ENCODE data around the gene SEPSECS.

The SEPSECS gene

DNA sequence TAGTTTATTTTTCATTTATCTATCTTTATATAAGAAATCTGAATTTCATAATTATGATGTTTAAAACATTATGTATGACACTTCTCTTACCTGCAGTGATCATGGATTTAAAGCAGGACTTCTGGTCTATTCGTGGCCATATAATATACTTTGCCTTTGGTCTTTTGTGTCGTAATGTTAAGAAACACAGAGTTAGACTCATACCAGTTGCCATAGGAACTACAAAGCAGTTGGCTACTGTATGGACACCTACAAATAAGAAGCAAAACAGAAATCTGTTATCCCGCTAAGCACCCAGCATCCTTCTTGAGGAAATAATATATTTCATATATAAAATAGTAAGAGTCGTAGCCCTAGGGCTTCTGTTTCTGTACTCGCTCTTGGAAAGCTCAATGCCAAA is 4.3 kb downstream of the SEPSECS start:
- DNase-seq (ENCODE audit: low read depth): no peak

DNA sequence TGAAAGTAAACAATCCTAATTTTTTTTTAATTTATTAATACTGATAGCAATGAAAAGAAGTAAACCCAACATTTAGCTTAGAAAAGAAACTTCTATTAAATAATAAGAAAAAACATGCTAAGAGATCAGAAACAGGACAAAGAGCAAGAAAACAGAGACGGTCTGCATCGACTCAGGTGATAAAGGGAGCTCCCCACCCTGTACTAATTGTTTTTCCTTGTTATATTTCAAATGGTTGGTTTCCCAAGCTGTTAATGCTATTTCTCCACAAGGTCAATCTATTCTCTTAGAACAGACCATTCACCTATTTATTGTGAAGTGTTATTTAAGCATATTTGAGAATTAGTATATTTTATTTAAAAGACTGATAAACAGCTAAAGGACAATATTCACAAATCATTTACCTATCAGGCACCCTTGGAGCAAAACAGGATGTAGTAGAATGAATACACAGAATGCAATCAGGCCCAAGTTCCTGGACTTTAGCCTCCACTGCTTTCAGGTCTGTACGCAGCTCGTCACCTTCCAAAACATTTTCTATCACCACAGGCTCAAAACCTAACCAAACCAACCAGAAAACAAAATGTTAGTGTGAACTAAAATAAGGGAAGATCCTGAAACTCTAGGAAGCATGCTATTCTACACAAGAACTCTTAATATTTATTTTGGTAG is 5.5 kb downstream of the SEPSECS start:
- DNase-seq (ENCODE audit: low read depth): no peak

DNA sequence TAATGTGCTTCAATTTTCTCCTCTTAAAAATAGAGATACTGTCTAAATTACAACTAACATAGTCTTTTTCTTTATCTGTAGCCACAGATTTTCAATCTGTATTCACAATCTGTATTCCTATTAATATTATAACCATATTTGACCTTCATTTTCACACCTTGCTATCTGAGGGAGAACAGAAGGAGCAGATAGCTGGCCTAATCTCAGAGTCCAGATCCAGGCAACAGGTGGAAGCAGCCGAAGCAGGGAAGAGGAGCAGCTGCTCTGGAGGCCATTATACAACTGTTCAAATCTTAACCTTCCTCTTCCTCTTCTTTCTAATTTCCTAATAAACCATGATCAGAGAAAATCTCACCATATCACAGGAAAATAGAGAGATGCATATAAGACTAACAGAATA is 14.2 kb downstream of the SEPSECS start:
- DNase-seq (ENCODE audit: low read depth): no peak

DNA sequence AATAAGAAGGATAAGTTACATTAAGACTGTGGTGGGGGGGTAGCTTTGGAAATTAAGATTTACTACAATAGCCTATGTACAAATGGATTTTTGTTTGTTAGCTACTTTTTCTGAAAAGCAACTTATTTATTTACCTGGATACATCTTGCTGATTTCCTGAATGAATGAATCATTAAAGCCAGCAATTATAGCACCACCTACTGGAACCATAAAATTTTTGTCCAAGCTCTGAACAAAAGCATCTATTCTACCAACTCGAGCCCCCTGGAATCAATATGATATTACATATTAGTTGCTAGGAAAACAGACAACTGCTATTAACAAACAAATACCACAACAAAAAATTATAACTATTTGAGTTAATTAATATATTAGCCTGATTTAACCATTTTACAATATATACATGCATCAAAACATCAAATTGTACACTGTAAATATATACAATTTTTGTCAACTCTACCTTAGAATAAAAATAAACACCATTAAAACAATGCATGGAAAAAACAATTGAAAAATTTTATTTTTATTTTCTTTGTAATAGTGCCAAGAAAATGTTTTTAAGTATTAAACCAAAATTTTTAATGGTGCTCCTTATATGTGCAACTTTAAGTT is 15.3 kb downstream of the SEPSECS start:
- no peak for DNase-seq (ENCODE audit: low read depth)

DNA sequence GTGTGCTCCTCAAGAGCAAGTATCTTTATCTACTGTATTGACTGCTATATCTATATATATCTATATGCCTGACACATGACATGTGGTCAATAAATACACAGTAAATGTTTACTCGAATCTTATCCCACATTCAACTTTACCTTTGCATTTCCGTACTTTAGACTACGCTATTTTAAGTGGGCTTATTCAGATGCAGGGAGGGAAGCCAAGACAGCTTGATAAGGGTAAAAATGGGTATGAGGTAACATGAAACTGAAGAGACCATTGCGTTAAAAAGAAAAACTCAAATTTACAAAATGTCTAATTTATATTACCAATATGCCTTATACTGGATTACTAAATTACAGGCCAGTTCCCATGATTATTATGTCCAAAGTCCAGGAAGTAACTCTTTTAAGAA is 17.8 kb downstream of the SEPSECS start:
- no peak for DNase-seq (ENCODE audit: low read depth)

DNA sequence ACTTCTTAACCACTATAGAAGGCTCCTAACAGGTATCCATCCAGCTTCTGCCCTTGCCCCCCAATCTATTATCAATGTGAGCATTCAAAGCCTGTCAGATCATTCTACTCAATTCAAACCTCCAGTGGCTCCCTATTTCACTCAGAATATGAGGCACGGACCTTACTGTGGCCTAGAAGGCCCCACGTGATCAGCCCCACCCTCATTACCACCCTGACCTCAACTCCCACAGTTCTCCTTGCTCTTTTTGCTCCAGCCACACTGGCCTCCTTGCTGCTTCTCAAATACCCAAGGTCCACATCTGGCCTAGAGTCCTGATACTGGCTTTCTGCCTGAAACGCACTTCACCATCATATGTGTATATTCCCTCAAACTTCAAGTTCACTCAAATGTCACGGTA is 18.7 kb downstream of the SEPSECS start:
- DNase-seq (ENCODE audit: low read depth): no peak

DNA sequence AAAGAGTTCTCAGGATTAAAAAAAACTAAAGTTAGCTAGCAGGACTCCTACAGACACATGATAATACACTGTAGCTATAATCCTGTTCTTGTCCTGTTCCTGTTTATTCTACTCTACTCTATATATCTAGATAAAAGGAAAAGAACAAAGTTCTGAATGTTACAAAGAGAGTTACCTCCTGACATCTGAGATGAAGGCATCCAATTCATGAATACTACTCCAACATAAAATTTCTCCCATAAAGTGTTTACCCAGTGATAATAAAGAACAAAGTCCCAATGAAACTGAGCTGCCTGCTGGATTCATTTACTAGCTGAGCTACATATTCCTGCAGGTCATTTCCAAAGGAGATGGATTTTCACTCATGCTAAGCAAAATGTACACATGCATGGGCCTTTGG is 27.1 kb downstream of the SEPSECS start:
- DNase-seq (ENCODE audit: low read depth): no peak

DNA sequence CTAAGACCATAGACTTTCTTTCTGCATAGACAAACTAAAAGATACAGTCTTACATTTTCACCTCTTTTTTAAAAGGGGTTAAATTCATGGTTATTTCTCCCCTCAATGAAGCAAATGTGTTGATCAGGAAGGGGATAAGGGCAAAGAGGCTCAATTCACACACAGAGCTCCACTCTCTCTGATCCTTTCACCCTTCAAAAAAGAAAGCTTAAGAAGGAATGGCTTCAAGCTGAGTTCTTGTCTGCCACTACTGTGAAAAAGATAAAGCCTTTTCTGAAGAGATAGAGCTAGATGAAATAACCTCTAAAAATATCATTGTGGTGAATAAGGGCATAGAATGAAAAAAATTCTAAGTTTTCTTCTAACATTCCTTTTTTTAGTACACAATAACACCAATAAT is 28.3 kb downstream of the SEPSECS start:
- DNase-seq (ENCODE audit: low read depth): no peak

DNA sequence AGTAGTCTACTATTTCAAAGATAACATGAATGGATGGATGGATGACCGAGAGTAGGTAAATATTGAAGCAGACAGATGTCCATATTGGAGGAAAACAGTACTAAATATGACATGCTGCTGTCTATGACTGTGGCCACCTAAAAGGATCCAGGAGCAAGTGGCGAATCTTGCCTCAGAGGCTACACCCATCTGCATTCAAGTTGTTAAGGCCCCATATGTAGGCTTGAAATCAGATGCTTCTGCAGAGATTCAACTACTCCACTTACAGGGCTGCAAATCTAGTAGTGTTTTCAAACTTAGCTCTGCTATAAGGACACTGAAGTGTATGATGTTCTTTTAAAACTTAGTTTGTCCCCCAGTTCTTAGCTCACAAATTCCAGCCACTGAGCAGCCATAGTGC is 28.9 kb downstream of the SEPSECS start:
- no peak for DNase-seq (ENCODE audit: low read depth)

DNA sequence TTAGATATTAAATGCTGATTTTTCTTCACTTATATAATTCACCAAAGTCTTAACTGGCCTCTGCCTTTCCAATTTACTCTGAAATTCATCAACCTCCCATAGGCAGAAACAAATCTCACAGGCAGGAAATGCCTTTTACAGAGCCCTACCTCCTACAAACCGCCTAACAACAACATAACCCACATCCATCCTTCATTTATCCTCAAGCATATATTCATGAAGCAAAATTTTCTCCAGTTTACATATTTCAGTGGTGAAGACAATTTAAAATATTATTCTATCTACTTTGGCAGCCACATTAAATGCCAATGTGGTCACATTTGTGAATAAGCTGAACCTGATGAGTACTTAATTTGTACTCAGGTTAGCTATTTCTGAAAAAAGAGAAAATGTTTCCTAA is 30.3 kb downstream of the SEPSECS start:
- no peak for DNase-seq (ENCODE audit: low read depth)

DNA sequence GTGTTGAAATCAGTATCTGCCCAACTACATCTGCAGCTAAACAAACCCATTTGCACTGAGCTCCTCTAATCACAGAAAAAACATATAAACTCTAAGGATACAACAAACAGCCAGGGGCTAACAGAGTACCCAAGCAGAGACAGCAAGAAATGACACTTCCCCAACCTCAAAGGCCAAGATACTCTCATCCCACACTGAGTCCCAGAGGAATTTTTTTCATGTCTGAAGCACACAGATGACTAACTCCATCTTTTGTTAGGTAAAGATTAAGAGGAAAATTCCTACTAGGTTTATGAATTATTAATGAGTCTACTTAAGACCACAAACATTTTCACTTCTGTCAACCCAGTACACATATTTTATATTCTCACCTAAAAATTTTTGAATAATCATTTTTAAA is 31.6 kb downstream of the SEPSECS start:
- DNase-seq (ENCODE audit: low read depth): no peak

DNA sequence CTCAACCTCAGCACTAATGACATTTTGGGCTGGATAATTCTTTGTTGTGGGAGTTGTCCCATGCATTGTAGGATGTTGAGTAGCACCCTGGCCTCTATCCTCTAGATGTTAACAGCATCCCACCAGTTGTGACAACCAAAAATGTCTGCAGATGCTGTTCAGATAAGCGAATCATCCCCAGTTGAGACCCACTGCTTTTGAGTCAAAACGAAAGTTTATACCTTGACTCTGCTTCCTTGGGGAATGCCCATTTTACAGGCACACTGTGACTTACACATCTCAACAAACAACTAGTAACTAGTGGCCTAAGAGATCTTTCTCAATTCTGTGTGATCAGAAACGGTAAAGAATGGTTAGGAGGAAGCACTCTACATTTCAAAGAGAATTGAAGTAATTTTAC is 37.0 kb downstream of the SEPSECS start:
- no peak for DNase-seq (ENCODE audit: low read depth)

DNA sequence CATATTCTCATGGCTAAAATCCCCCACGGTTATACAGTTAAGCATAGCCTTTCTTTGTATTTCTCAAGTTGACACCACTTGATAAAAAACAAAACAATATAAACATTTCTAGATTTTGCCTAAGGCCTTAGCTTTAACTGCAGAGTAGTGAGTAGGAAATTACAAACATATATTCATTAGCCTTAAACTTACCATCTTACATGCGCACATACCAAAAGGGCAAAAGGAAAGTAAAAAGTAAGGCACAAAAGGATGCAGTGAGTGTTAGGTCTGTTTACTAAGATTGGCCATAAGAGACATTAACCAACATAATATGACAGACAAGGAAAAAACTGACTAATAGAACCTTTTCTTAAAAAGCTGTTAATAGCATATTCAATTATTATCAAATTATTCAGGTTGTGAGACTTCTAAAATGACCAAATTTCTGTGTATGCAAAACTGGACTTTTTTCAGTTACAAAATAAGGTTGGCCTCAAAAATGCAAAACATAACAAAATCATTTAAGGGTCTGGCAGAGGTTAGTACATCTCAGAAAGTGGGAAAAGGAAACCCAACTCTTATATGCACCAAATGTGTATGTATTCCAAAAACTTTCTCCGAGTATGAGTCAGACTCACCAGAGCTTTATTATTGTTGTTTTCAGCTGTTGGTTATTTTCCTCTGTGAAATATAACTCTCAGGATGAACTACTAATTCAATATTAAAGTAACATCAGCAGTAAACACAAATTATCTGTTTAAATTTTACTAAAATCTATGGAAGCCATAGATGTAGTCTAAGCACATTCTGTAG is 39.9 kb downstream of the SEPSECS start:
- no peak for DNase-seq (ENCODE audit: low read depth)

DNA sequence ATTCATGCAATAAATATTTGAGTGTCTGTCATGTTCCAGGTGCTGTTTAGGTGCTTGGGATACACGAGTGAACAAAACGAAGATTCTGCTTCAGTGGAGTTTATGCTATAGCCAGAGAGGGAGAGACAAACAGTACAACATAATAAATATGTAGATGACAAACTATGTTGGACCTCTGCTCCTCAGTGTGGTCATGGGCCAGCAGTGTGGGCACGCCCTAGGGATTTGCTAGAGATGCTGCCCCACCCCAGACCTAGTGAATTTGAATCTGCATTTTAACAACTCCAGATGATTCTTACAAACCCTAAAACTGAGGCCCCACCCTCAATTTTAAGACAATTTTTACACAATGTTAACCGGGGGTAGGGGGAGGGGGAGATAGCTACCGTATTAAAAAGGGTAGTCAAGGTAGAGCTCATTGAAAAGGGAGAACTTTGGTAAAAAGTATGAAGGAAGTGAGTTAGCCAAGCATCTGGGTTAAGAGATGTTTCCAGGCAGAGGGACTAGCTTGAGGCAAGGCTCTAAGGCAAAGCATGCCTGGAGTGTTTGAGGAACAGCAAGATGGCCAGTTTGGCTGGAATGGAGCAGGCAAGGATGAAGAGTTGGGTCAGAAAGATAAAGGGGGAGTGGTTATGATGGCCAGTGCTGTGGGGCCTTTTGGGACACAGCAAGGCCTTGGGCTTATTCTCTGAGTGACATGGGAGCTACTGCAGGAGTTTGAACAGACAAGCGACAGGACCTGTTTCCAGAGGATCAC is 42.4 kb downstream of the SEPSECS start:
- DNase-seq (ENCODE audit: low read depth): no peak

DNA sequence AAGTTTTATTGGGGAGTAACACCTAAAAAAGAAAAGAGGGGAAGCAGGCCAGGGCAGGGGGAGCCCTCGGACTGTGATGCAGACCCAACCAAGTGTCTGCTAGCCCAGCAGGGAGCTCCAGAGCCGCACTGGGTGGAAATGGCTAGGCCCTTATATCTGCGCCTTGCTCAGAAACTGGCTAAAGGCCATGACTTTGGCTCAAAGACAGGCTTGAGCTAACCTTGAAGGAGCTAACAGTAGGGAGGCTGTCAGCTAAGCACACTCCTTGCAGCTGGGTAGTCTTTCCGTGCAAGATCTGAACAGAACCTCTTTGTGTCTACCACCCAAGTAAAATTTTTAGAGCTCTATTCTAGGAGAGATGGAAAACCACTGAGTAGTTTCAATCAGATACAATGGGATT is 43.0 kb downstream of the SEPSECS start:
- no peak for DNase-seq (ENCODE audit: low read depth)

DNA sequence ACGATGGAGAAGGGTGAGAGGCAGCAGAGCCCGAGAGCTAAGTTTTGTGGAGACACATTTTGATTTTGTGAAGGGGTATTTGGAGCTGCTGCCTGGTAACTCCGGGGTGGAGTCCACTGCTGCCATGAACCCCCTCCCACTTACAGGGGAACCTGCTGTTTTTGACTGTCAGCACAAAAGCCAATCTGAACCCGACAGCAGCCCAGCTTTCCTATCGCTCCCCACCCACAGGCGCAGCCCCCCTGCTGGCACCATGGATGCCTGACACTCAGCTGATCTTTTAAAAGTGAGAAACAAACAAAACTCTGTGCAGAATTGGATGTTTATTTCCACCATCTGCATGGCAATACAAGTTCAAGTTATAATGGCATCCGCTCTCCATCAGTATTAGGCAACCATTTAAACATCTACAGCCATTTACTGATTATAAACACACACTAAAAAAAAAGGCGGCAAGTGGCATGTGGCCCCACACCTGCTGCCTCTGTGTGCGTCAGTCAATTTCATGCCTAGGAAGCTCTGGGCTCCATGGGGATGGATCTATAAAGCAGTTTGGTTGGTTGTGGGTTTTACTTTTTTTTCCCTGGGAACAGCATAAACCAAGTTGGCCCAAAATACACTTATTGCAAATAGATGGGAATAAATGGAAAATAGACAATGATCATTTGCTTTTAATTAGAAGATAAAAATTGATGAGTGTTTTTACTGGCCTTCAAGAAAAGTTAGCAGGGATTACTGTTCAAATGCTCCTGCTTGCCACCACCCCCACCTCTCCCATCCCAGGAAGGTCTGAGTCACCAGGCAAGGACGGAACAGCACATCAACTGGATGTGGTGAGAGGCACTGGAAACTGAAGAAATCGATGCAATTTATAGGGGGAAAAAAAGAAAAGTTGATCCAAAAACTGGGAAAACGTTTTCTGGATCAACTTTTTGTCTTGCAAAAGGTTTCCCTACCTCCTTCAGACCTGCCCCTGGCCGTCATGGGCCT is 46.0 kb downstream of the SEPSECS start:
- no peak for DNase-seq (ENCODE audit: low read depth)

DNA sequence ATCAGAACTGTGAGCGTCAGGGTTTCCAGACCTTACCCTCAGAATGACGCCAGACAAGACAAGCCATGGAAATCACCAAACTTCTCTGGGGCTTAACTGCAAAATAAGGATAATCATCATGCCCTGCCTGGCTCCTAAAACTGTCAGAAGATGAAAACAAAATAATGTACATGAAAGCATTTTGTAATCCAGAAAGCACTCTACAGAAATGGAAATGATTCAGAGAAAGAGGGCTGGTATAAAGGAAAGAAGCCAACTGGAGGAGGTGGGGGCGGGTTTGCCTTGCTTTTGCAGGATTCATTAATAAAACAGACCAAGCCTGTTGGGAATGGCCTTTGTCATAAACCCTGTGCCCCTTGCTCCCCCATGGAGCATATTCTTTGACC is 47.3 kb downstream of the SEPSECS start:
- no peak for DNase-seq (ENCODE audit: low read depth)

DNA sequence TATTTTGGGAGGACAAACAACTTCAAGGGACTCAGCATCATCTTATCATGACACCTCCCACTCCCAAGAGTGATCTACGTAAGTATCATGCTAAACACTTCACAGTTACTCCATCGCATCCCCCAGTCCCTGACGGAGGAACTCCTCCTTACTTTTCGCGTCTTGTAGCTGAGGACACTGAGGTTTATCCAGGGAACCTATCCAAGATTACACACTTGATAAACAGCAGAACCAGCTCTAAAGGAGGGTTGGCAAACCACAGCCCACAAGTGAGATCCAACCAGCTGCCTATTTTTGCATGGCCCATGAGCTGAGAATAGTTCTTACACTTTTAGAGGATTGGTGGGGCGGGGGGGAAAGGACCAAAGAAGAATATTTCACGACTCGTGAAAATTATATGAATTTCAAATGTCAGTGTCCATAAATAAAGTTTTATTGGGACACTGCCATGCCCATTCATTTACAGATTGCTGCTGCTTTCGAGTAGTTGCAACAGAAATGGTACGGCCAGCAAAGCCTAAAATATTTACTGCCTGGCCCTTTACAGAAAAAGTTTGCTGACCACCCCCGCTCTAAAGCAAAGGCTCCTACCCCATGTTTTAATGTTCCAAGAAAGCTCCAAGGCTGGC is 47.8 kb downstream of the SEPSECS start:
- no peak for DNase-seq (ENCODE audit: low read depth)

DNA sequence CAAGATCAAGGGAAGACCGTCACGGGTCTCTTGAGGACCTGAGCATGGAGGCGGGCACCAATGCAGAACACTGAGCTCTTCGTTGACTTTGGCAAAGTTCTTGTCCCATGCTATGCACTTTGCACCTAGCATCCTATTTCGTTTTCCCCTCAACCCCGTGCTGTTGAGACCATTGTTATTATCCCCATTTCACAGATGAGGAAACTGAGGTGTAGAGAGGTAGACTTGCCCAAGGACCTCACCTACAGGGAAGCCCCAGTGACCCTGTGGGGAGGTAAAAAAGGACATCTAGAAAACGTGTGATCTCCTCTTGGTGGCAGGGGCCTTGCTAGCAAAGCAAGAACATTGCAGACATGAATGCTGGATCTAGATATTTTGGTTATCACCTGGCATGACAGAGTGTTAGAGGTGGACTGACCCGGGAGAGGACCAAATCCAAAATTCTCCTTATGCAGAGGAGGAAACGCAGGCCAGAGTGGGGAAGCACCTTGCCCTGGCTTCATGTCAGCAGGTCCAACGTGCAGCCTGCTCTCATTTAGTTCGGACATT is 48.5 kb downstream of the SEPSECS start:
- DNase-seq (ENCODE audit: low read depth): no peak

DNA sequence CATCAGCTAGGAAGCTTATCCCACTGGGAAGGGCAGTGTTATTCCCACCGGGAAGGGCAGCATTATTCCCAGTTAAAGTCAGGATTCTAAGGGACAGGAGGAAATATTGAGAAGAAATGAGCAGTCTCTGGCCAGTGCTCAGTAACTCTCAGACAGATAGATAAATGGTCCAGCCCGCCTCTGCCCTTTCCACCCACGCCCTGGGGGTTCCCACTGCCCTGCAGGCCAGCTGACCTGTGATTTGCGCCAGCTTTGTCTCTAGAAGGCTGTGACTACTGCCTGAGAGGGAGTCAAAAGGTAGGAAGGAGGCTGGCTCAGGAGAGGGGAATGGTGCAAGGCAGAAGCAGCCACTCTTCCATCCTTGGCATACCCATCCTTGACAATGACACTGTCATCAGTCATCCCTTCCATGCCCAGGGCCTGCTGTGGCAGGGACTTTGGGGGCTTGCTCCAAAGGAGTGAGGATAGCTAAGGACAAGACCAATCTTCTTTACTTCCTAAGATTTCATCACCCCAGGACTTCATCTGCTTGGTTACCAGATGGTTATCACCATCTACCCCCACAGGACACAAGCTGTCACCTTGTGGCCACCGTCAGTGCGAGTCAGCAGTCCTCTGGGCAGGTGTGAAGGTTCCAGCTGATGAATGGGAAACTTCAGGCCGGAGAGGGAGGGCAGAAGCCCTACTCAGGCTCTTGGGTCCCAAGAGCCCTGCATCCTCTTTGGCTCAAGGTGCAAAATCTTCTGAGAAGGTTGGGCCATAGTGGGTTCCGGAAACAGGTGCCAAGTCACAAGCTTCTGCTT is 49.5 kb downstream of the SEPSECS start:
- no peak for DNase-seq (ENCODE audit: low read depth)

All from HS-27A (cell line).